HG03135 (cell line): ENCODE results near the gene ARPC5.
"Not testable (repeated sequence)": the region's sequence is repeated elsewhere in the genome, so short reads cannot be mapped to it uniquely, and the experiment has no call there.

Experiments used
- ATAC-seq: cut with Tn5 transposase; IDR thresholded peaks from one replicate; pipeline ENCODE4 v1.9.1; 2021; ENCODE audit warnings: mild to moderate bottlenecking, moderate library complexity; ENCODE audit not compliant: unreplicated experiment

ARPC5 gene

DNA sequence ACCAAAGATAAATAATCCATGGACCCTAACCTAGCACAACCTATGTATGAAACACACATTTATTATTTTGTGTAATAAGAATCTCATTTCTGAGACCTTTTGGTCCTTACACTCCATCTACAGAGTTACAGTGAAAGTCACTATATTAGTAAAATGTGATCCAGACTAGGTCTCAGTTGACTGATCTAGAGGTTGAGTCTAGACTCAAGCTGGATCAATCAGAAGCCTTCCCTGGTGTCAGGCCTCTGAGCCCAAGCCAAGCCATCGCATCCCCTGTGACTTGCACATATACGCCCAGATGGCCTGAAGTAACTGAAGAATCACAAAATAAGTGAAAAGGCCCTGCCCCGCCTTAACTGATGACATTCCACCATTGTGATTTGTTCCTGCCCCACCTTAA lies 22.6 kb downstream of the ARPC5 start:
- ATAC-seq: not testable (repeated sequence)

DNA sequence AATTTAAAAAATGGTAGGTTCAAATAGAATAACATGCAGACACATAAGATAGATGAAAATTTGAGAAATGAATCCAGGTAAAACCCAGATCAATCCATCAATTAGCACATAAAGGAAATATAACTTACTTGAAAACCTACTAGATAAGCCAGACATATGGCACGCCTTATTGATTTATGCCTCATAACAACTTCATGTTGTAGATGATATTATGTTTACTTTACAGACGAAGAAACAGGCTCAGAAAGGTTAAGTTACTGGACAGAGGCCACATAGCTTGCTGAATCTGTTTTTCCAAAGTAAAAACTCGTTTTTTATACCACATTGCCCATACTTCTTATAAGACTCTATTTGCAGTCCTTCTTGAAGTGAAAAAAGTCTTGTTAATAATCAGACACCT lies 23.2 kb downstream of the ARPC5 start:
- ATAC-seq: no peak

DNA sequence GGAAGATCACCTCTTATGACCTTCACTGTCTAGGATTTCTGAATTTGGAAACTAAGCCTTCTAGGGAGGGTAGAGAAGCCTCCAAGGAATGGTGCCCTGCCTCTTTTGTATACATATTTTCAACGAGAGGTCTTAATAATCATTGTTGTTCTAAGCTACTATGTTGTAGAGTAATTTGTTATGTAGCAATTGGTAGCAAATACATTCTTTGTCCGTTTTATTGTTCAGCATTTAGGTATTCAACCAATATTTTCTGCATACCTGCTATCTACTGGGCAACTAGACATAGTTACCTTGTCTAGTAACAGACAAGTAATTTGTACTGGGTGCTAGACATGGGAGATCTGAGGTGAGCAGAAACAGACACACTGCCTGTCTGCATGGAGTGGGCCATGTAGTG lies 24.6 kb downstream of the ARPC5 start:
- no peak for ATAC-seq

DNA sequence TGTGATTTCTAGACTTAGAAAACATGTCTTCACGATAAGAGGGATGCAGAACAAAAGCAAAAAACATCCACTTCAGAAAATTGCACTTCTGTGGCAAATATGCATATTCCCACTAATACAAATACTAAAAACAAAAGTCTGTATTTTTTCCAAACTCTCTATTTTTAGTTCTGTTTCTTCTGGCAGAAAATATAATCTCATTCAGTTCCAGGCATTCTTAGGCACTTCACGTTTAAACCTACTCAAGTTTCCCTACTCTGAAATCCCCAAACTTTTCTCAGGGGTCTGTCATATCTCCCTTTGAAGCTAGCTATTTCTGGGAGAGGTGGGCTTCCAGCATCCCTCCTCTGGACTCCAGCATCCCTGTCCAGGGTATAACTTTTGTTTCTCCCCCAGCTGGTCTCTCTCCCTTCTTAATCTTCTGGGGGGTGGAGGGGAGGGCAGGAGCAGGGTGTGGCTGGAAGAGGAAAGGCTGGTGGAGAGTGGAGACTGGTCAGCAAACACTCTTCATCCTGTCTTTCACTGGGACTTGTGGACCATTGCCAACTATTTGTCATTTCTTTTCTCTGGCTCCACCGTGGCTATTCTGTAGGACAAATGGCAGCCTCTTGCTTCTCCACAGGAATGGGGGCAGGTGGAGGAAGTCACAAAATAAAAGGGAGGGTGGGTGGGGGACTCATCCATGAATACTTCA lies 25.7 kb downstream of the ARPC5 start:
- no peak for ATAC-seq

DNA sequence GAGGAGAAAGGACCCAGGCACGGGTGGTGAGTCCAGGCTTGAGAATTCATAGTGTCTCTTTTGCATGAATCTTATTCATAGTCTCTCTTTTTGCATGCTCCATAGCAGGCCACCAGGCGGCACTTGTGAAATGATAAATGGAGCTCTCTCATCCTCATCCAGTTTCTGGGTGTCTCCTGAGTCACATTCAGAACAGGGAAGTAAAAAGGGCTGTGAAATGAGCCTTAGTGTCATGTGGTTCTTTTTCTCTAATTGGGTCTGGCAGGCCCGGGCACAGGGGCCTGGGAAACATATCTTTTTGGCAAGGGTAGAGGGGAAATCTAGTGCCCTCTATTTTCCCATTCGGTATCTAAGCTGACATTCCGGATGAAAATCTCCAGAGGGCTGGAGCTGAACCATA lies 26.3 kb downstream of the ARPC5 start:
- ATAC-seq: no peak

DNA sequence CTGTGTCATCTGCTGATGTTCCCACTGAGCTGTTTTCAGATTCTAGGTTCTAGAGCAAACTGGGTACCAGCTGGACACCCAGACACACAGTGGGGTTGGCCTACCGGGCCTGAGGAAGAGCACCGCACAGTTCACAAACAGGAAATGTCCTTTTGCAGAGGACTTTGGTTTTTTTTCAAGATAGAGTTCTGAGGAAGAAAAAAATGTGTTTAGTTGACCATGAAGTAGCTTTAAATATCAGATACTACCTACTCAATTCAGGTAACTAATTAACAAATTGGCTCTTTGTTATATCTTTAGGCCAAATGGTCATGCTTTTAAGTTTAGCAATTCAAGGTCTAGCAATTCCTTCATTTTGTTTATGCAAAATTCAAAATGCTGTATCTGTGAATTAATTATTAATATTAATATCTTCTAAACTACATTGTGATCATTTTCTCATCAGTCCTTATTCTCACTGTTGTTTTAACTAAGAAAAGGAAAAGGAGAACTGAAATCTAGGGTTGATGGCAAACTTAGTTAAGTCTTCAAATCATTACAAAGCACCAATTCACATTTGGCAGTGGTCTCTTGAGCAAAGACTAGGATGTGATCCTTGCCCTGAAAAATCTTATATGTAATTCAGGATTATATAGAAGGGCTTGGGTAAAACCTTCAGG lies 28.1 kb downstream of the ARPC5 start:
- peak; percentile 42 for ATAC-seq

DNA sequence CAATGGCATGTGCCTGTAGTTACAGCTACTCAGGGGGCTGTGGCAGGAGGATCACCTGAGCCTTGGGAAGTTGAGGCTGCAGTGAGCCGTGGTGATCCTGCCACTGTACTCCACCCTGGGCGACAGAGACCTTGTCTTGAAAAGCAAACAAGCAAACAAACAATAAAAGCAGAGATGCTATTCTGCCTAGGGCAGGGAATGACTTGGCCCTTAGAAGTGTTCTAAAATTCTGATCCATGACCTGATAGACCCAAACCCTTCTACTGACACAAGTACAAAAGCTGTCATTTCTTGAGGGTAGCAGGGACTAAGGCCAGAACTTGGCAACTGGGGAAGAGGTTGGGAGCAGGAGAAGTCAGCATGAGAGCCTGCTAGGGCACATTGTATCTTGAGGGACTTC lies 29.7 kb downstream of the ARPC5 start:
- no peak for ATAC-seq

DNA sequence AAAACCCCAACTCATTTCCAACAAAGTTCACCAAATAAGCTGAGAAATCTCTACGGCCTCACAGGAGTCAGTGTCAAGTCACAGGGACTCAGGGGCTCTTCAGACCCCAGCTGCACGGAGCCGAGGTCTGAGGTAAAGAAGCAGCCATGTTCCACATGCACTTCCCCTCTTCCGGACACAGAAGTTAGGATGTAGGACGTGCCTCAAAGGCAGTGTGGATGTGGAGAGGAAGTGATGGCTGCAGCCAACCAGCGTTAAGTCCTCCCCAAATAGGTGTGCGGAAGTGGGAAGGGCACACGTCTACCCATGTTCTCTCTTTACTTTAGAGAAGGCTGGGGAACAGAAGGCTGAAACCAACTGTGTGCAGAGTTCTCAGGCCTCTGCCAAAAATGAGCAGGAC lies 30.8 kb downstream of the ARPC5 start:
- no peak for ATAC-seq

DNA sequence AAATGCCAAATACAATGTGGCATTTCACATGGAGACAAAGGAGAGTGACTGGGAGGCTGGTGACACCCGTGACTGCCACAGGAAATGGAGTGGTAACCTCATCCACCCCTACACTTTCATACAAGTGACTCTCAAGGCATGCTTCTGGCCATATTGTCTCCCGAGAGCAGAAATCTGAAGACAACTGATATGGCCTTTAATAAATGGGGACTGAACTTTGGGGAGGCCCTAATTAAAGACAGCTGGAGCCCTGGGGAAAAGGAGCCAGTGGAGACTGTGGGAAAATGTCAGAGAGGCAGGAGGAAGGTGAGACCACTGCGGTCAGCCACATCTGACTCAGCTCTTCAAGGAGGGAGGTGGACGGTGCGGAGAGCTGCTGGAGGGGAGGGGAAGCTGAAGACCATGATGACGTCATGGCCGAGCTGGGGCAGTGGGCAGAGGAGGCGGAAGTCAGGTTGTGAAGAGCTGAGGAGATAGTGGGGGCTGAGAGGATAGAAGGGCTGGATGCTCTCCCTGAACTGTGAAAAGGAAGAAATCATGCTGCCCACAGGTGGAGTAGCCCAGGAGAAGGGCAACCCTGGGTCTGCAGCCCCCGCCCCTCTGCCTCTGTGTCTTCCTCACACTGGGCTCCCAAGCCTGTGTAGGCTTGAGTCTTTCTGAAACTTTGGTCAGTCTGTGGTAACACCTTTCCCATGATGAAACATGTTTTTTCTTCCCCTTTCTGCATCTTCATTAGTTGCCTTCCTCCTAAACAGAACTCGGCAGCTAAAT lies 31.4 kb downstream of the ARPC5 start:
- no peak for ATAC-seq

DNA sequence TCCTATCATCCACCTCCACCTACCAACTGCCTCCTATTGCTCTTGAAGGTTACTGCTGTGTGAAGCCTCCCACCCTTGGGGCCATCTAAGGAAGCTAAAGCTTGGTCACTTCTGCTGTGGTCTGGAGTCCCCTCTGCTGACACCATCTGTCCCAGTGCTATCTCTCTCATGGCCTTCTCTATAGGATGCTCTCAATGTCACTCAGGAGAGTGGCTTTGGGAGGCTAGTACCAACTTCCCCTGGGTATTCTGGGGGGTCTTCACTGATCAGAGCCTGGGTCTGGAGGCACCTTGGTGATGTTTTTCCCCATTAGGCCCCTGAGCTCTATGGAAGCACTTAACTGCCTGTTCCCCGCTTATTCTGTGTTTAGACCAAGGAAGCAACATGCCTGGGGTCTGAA lies 33.1 kb downstream of the ARPC5 start:
- ATAC-seq: no peak

DNA sequence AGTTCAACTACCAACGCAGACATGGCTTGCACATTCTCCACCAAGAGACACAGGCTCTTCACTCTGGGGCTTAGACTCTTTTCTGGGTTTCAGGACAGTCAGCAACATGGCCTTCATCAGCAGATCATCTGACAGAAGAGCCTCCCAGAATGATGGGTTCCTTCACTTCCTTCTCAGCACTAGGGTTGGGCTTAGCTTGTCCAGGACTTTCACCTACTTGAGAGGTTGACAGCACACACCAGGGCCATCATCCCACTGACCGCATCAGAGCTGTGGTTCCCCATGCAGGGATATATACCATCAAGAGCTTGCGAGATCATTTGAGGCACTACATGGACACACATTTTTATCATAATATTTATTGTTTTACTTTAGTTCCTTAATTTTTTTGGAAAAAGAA lies 34.9 kb downstream of the ARPC5 start:
- no peak for ATAC-seq

DNA sequence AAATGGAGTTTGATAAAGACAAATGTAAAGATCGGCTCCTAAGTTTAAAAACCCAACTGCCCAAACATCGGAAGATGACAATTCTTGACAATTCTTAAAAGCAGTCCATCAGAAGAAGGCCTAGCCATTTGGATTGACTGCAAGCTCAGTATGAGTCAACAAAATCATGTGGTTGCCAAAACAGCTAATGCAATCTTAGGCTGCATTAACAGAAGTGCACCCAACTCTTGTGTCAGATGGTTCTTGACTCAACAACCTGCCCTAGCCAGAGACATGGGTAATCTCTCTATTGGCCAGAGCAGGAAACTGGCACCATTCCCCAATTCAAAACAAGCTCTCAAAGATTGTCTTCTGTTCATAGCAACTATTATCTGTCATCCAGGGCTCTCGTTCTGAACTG lies 35.4 kb downstream of the ARPC5 start:
- no peak for ATAC-seq

DNA sequence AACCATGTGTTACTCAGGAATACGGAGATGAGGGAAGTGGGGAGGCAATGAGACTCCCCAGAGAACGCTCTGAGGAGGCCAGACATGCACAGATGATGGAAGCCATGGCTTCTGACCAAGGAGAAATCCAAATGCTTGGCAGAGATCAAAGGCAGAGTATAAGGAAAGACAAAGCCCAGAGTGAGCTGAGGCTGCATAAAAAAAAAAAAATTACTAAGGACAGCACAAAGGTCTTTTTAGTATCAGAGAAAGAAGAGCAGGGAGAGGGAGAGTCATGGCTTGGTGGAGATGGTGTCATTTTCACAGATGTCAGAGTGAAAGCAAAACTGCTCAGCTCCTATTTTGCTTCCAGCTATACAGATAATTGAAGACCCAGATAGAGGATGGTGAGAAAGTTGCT lies 37.2 kb downstream of the ARPC5 start:
- no peak for ATAC-seq

DNA sequence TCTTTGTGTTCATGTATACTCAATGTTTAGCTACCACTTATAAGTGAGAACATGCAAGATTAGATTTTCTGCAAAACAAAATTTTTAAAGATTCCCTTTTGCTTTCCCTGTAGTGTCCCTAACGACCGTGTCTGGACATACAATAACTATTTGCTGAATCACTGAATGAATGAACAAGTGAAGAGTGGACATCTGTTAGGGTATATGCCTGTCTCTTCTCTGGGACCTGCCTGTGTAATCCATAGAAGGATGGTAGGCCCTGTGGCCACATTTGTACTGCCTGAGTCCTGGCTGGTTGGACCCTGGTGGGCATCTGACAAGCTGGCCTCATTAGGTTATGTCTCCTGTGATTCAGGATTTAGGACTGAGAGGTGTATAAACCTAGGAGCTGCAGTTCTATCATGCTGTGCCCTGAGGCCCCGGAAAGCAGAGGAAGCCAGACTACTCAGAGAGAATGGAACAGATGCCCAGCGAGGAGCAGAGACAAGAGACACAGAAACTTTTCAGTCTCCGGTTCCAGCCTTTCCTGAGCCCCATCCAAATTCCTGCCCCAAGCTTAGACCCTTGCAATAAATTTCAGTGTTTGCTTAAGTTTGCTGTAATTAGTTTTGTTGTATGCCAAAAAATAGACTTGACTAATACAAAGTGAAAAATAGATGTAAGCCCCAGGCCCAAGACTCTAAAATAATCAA lies 37.8 kb downstream of the ARPC5 start:
- no peak for ATAC-seq

DNA sequence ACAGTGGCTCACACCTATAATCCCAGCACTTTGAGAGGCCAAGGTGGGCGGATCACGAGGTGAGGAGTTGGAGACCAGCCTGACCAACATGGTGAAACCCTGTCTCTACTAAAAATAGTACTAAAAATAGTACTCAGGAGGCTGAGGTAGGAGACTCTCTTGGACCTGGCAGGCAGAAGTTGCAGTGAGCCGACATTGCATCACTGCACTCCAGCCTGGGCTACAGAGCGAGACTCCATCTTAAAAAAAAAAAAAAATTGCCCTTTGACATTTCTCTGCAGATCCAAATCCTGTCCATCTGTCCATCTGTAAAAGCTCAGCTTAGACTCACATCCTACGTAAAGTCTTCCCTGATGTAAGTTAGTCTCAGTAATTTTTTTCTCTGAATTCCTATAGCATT lies 39.1 kb downstream of the ARPC5 start:
- no peak for ATAC-seq

DNA sequence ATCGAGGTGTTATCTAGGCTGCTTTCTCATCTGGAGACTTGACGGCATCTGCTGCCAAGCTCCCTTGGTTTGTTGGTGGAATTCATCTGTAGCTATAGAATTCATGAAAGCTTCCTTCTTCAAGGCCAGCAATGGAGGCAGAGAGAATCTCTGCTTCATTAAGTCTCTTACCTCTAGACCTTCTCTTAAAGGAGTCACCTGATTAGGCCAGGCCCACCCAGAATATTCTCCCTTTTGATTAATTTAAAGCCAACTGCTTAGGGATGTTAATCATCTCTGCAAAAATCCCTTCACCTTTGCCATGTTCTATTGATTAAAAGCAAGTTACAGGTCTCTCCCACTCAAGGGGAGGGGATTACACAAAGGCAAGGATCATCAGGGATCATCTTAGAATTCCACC lies 40.0 kb downstream of the ARPC5 start:
- no peak for ATAC-seq

DNA sequence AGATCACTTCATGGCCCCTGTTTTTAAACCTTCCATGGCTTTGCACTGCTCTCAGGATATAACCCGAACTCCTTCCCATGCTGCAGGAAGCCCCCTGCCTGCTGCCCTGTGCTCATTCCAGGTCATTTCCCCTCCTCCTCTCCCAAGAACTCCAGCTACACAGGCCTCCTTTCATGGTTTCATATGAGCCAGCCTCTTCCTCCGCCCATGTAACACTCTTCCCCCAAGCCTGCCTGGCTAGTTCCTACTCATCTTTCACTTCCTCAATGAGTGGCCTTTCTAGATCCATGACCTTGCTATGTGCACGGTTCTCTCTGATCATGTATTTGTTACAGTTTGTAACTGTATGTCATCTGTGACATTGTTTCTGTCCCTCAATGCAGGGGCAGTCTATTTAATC lies 42.2 kb downstream of the ARPC5 start:
- peak; percentile 48 for ATAC-seq

DNA sequence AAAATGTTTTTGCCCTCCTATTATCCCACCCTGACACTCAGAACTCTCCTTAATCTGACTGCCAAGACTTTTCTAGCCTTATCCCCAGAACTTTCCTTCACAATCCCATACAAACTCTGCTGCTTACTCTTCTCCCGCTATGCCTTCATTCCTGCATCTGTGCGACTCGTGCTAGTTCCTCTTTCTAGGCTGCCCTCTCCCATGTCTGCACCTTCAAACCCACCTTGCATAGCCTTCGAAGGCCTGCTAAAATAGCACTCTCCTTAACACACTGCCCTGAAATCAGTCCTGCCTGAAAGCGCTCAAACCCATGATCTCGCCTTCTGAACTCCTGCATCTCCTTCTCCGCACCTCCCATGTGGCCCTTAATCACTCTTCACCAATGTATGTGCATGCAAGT lies 42.9 kb downstream of the ARPC5 start:
- no peak for ATAC-seq

DNA sequence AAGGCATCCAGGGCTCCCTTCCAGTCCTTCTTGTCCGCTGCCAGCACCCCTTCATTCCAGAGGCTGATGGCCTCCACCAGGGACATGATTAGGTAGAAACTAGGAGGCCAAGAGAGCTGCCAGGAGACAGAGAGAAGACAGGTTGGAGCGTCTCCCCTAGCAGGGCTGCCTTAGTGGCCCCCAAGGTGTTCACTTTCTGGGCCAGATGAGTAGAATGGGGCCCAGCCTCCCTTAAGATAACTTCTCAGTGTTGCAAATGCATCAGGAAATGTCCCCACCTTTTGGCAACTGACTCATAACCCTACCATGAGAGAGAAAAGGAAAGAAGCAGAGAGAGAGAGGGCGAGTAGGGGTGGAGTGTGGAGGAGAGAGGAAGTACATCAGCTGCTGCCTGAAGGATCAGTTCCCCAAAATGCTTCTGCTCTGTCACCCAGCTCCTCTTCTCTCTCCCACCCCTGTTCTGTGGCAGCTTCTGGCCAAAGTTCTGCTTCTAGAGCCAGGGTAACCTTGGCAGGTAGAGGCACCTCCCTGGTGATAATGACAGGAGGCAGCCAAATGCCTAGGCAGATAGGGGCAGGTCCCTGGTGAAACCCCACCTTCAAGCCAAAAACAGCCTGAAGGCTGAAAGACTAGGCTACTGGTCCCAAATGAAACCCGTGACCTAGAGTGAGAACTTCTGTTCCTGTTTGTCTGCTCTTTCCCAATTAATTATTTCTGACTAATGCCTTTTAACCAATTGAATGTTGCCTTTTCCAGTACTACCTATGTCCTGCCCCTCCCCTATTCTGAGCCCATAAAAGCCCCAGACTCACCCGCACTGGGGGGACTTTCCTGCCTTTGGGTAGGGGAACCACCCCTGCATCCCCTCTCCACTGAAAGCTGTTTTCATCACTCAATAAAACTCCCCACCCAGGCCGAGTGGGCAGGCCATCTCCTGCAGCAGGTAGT lies 45.1 kb downstream of the ARPC5 start, which contains the start of gene NCF2:
Gene NCF2 (minus strand): TSS at position 216 of the 948 bp plus-strand sequence. CDS start 130 bp downstream, at position 86.
- peak; percentile 86 for ATAC-seq

DNA sequence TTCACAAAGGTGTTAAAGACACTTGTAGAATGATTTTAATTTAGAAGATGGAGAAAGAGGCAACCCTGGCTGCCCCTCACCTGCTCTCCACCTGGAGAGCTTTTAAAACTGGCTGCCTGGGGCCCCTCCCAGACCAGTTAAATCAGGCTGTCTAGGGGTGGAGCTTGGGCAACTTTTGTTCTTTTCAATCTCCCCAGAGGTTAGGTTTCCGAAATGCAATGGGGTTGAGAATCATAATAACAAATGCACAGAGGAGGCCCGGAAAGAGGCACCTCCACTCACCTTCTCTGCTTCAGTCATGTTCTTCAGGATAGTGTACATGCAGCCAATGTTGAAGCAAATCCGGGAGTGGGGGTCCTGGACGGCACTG lies 45.7 kb downstream of the ARPC5 start:
- ATAC-seq: no peak
